H9 (cell line): Measurements from ENCODE around the gene KLK13. TPM values are rescaled to one million over a fixed set of nuclear protein-coding genes. Genes with fewer than 3 reads are reported as not detected.

ENCODE experiments used
- DNase-seq: peaks from one replicate; pipeline ENCODE4 v3.0.0-alpha.2; 2017
- H2AFZ ChIP-seq: one replicate; pipeline ENCODE4 v1.6.1; 2013; ENCODE audit warnings: mild to moderate bottlenecking, low read length, control low read depth, moderate library complexity
- H2AK5ac ChIP-seq: 2 replicates; pipeline ENCODE4 v1.6.1; 2013; ENCODE audit warnings: low read length, control low read depth, mixed read lengths; ENCODE audit not compliant: insufficient read length
- H2BK120ac ChIP-seq: one replicate; pipeline ENCODE4 v1.6.1; 2013; ENCODE audit warnings: low read depth, mild to moderate bottlenecking, low read length, control low read depth, inconsistent platforms; ENCODE audit not compliant: poor library complexity, severe bottlenecking
- H2BK12ac ChIP-seq: 2 replicates; pipeline ENCODE4 v1.6.1; 2013; ENCODE audit warnings: low read length, control low read depth, mixed read lengths, low read depth; ENCODE audit not compliant: insufficient read length
- H2BK15ac ChIP-seq: 2 replicates; pipeline ENCODE4 v1.6.1; 2013; ENCODE audit warnings: low read depth, low read length, control low read depth
- H2BK20ac ChIP-seq: one replicate; pipeline ENCODE4 v1.6.1; 2013; ENCODE audit warnings: low read depth, mild to moderate bottlenecking, low read length, control low read depth, inconsistent platforms; ENCODE audit not compliant: poor library complexity, severe bottlenecking
- H2BK5ac ChIP-seq: 2 replicates; pipeline ENCODE4 v1.6.1; 2013; ENCODE audit warnings: low read length, control low read depth, mixed read lengths; ENCODE audit not compliant: insufficient read length
- H3K14ac ChIP-seq: 2 replicates; pipeline ENCODE4 v1.6.1; 2013; ENCODE audit warnings: low read length, control low read depth; ENCODE audit not compliant: insufficient read depth
- H3K18ac ChIP-seq: 2 replicates; pipeline ENCODE4 v1.6.1; 2013; ENCODE audit warnings: low read depth, mild to moderate bottlenecking, mixed read lengths, low read length, control low read depth; ENCODE audit not compliant: insufficient read length
- H3K23ac ChIP-seq: 2 replicates; pipeline ENCODE4 v1.6.1; 2013; ENCODE audit warnings: low read length, control low read depth, mixed read lengths, low read depth; ENCODE audit not compliant: insufficient read length
- H3K23me2 ChIP-seq: 2 replicates; pipeline ENCODE4 v1.6.1; 2013; ENCODE audit warnings: low read depth, mild to moderate bottlenecking, mixed read lengths, low read length, control low read depth; ENCODE audit not compliant: insufficient read length, poor library complexity, severe bottlenecking
- H3K27ac ChIP-seq: 2 replicates; pipeline ENCODE4 v1.5.1; 2013; ENCODE audit warnings: low read length, control low read depth, mixed read lengths, low read depth; ENCODE audit not compliant: insufficient read length
- H3K27me3 ChIP-seq: 2 replicates; pipeline ENCODE4 v1.6.1; 2013; ENCODE audit warnings: low read length, control low read depth, inconsistent platforms; ENCODE audit not compliant: insufficient read depth
- H3K4ac ChIP-seq: 2 replicates; pipeline ENCODE4 v1.6.1; 2013; ENCODE audit warnings: low read depth, mild to moderate bottlenecking, control low read depth, inconsistent platforms, low read length, moderate library complexity
- H3K4me1 ChIP-seq: 2 replicates; pipeline ENCODE4 v1.6.1; 2013; ENCODE audit warnings: low read length, control low read depth, inconsistent platforms; ENCODE audit not compliant: insufficient read depth
- H3K4me2 ChIP-seq: 2 replicates; pipeline ENCODE4 v1.6.1; 2013; ENCODE audit warnings: low read length, control low read depth, mixed read lengths; ENCODE audit not compliant: insufficient read length, insufficient read depth
- H3K56ac ChIP-seq: 2 replicates; pipeline ENCODE4 v1.6.1; 2013; ENCODE audit warnings: low read depth, mild to moderate bottlenecking, mixed read lengths, low read length, control low read depth; ENCODE audit not compliant: insufficient read length
- H3K79me1 ChIP-seq: 2 replicates; pipeline ENCODE4 v1.6.1; 2013; ENCODE audit warnings: low read depth, mild to moderate bottlenecking, moderate library complexity, low read length, control low read depth, inconsistent platforms; ENCODE audit not compliant: insufficient read depth, poor library complexity, severe bottlenecking
- H3K79me2 ChIP-seq: 2 replicates; pipeline ENCODE4 v1.6.1; 2013; ENCODE audit warnings: low read length, control low read depth, inconsistent platforms; ENCODE audit not compliant: insufficient read depth
- H3K9ac ChIP-seq: 2 replicates; pipeline ENCODE4 v1.6.1; 2013; ENCODE audit warnings: low read length, control low read depth, mixed read lengths; ENCODE audit not compliant: insufficient read length; ENCODE audit errors: extremely low read depth
- H3K9me3 ChIP-seq: one replicate; pipeline ENCODE4 v1.6.1; 2013; ENCODE audit warnings: low read depth, low read length, inconsistent platforms; ENCODE audit not compliant: control insufficient read depth
- H3T11ph ChIP-seq: one replicate; pipeline ENCODE4 v1.6.1; 2013; ENCODE audit warnings: mild to moderate bottlenecking, low read length, control low read depth, inconsistent platforms
- H4K20me1 ChIP-seq: one replicate; pipeline ENCODE4 v1.6.1; 2013; ENCODE audit not compliant: control insufficient read depth, insufficient read length, insufficient read depth
- H4K5ac ChIP-seq: 2 replicates; pipeline ENCODE4 v1.6.1; 2013; ENCODE audit warnings: low read depth, mild to moderate bottlenecking, mixed read lengths, low read length, control low read depth; ENCODE audit not compliant: insufficient read length
- H4K8ac ChIP-seq: replicated peaks from 2 replicates; pipeline ENCODE4 v1.6.1; 2013; ENCODE audit warnings: low read length, control low read depth, mixed read lengths, low read depth; ENCODE audit not compliant: insufficient read length
- H4K91ac ChIP-seq: 2 replicates; pipeline ENCODE4 v1.6.1; 2013; ENCODE audit warnings: low read depth, mild to moderate bottlenecking, moderate library complexity, mixed read lengths, low read length, control low read depth; ENCODE audit not compliant: insufficient read length
- H3K27ac Mint-ChIP-seq, 3 experiments: 2 replicates in 2 of 3; 3 replicates in 1 of 3; pipeline ENCODE4 v1.8.0; 2020 to 2021; ENCODE audit warnings: mixed read lengths in 3 of 3, mild to moderate bottlenecking in 1 of 3, moderate library complexity in 1 of 3
- H3K27me3 Mint-ChIP-seq: 2 replicates; pipeline ENCODE4 v1.8.0; 2021; ENCODE audit warnings: low read depth, mild to moderate bottlenecking, moderate library complexity, mixed read lengths
- H3K36me3 Mint-ChIP-seq, 3 experiments: 2 replicates in 2 of 3; 3 replicates in 1 of 3; pipeline ENCODE4 v1.8.0; 2020 to 2021; ENCODE audit warnings: low read depth in 3 of 3, mixed read lengths in 3 of 3; ENCODE audit not compliant: insufficient read depth in 1 of 3
- H3K4me1 Mint-ChIP-seq, 2 experiments: 2 replicates each; pipeline ENCODE4 v1.8.0; 2020; ENCODE audit warnings: mixed read lengths in 2 of 2
- H3K4me3 Mint-ChIP-seq, 2 experiments: 2 replicates in 1 of 2; 3 replicates in 1 of 2; pipeline ENCODE4 v1.8.0; 2020 to 2021; ENCODE audit warnings: mild to moderate bottlenecking in 2 of 2, mixed read lengths in 2 of 2, moderate library complexity in 1 of 2
- H3K9me3 Mint-ChIP-seq, 2 experiments: 2 replicates in 1 of 2; 3 replicates in 1 of 2; pipeline ENCODE4 v1.8.0; 2020; ENCODE audit warnings: mild to moderate bottlenecking in 2 of 2, mixed read lengths in 2 of 2, moderate library complexity in 1 of 2
- CTCF ChIP-seq: fragments of 200-600 bp; sonication (generic); conservative IDR thresholded peaks from 3 replicates; pipeline ENCODE4 v1.8.0; 2021; ENCODE audit warnings: antibody characterized with exemption, mild to moderate bottlenecking
- WGBS: extraction: QIAGEN DNeasy Blood & Tissue Kit; methylation state at CpG from one replicate; pipeline ENCODE4 v1.1.7; 2013; ENCODE audit warnings: missing lambda C conversion rate, low lambda C conversion rate, mixed read lengths; ENCODE audit not compliant: insufficient read length; ENCODE audit errors: extremely low coverage; 5-methylcytosine and 5-hydroxymethylcytosine counted together
- total RNA-seq: library from RNA; stranded (reverse); gene quantifications from 2 replicates; pipeline ENCODE4 v1.2.1, GENCODE V29; 2021

Gene KLK13
- total RNA-seq, 1 experiment from 2014 or later = 4.2 TPM

DNA sequence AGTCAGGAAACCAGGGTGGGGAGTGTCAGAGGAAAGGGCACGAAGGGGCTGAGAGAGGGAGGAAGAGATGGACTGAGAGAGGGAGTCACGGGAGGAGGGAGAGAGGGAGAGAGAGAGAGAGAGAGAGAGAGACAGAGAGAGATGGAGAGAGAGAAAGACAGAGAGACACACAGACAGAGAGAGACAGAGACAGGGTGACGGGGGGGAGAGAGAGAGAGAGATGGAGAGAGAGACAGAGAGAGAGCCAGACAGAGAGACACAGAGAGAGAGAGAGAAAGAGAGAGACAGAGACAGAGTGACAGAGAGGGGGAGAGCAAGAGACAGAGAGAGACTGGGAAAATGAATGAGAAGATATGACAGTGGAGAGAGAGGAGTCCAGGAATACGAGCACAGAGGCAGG is 18.3 kb upstream of the KLK13 start:
- Histone ChIP-seq H2BK15ac (no peak overlapping the region), H2AK5ac (no peak overlapping the region), H3K23me2 (no peaks in the 10 kb centered on the region), H3K18ac (no peak overlapping the region), H3K79me1 (no peaks in the 10 kb centered on the region), H2BK20ac (no peak overlapping the region), H3K4ac (no peak overlapping the region), H4K91ac (no peak overlapping the region), H3K79me2 (no peaks in the 10 kb centered on the region), H4K20me1 (no peaks in the 10 kb centered on the region), H4K5ac (no peak overlapping the region), H3K23ac (no peak overlapping the region), H3K14ac (no peak overlapping the region), H2BK120ac (no peak overlapping the region), H2AFZ (no peak overlapping the region), H3K9me3 (no peaks in the 10 kb centered on the region), H2BK12ac (no peak overlapping the region), H3K4me1 (peaks cover 2% of the 10 kb centered on the region; the same call in 1 of the 2 replicates), H4K8ac (no peak overlapping the region), H3K27me3 (no peaks in the 10 kb centered on the region; the same call in 1 of the 2 replicates), H3K9ac (no peak overlapping the region), H3T11ph (no peak overlapping the region), H2BK5ac (no peak overlapping the region), H3K4me2 (no peak overlapping the region), H3K56ac (no peak overlapping the region), H3K27ac (no peak overlapping the region)
- Mint-ChIP-seq H3K9me3 (no peaks in the 10 kb centered on the region), H3K4me3 (no peak overlapping the region), H3K4me1 (peaks cover 22 to 32% of the 10 kb centered on the region in 2 experiments), H3K27me3 (peaks cover 19% of the 10 kb centered on the region), H3K27ac (no peak overlapping the region; a peak in 1 of 7 replicates), H3K36me3 (no peaks in the 10 kb centered on the region)
- no peak for TF ChIP-seq CTCF
- whole genome bisulfite sequencing = no CpG with 5 or more reads among the region's 4 CpGs
- no peak for DNase-seq
